DND-41 (cell line): ENCODE data around the gene SLC45A3.

Experiments used
- CTCF ChIP-seq: IDR thresholded peaks from 2 replicates; pipeline ENCODE4 v1.5.1; 2012; ENCODE audit warnings: borderline replicate concordance, low read length, moderate library complexity, mild to moderate bottlenecking; ENCODE audit not compliant: poor library complexity, severe bottlenecking; ENCODE audit errors: extremely low read depth
- EZH2 ChIP-seq: IDR thresholded peaks from 3 replicates; pipeline ENCODE4 v1.6.1; 2012; ENCODE audit warnings: borderline replicate concordance, low read depth, mild to moderate bottlenecking, moderate library complexity, low read length, inconsistent platforms; ENCODE audit not compliant: severe bottlenecking

- no peak for TF ChIP-seq CTCF
- no peak for TF ChIP-seq EZH2
Observed at GRCh38 chr1:205675247-205675646, 5.1 kb downstream of the SLC45A3 start.
